H9 (cell line): ENCODE measurements around the gene KCNN3. TPM values are rescaled to one million over a fixed set of nuclear protein-coding genes. Genes with fewer than 3 reads are reported as not detected.

Experiments used
- DNase-seq: peaks from one replicate; pipeline ENCODE4 v3.0.0-alpha.2; 2017
- H2AFZ ChIP-seq: one replicate; pipeline ENCODE4 v1.6.1; 2013; ENCODE audit warnings: mild to moderate bottlenecking, low read length, control low read depth, moderate library complexity
- H2AK5ac ChIP-seq: 2 replicates; pipeline ENCODE4 v1.6.1; 2013; ENCODE audit warnings: low read length, control low read depth, mixed read lengths; ENCODE audit not compliant: insufficient read length
- H2BK120ac ChIP-seq: one replicate; pipeline ENCODE4 v1.6.1; 2013; ENCODE audit warnings: low read depth, mild to moderate bottlenecking, low read length, control low read depth, inconsistent platforms; ENCODE audit not compliant: poor library complexity, severe bottlenecking
- H2BK12ac ChIP-seq: 2 replicates; pipeline ENCODE4 v1.6.1; 2013; ENCODE audit warnings: low read length, control low read depth, mixed read lengths, low read depth; ENCODE audit not compliant: insufficient read length
- H2BK15ac ChIP-seq: 2 replicates; pipeline ENCODE4 v1.6.1; 2013; ENCODE audit warnings: low read depth, low read length, control low read depth
- H2BK20ac ChIP-seq: one replicate; pipeline ENCODE4 v1.6.1; 2013; ENCODE audit warnings: low read depth, mild to moderate bottlenecking, low read length, control low read depth, inconsistent platforms; ENCODE audit not compliant: poor library complexity, severe bottlenecking
- H2BK5ac ChIP-seq: 2 replicates; pipeline ENCODE4 v1.6.1; 2013; ENCODE audit warnings: low read length, control low read depth, mixed read lengths; ENCODE audit not compliant: insufficient read length
- H3K14ac ChIP-seq: 2 replicates; pipeline ENCODE4 v1.6.1; 2013; ENCODE audit warnings: low read length, control low read depth; ENCODE audit not compliant: insufficient read depth
- H3K18ac ChIP-seq: 2 replicates; pipeline ENCODE4 v1.6.1; 2013; ENCODE audit warnings: low read depth, mild to moderate bottlenecking, mixed read lengths, low read length, control low read depth; ENCODE audit not compliant: insufficient read length
- H3K23ac ChIP-seq: 2 replicates; pipeline ENCODE4 v1.6.1; 2013; ENCODE audit warnings: low read length, control low read depth, mixed read lengths, low read depth; ENCODE audit not compliant: insufficient read length
- H3K23me2 ChIP-seq: 2 replicates; pipeline ENCODE4 v1.6.1; 2013; ENCODE audit warnings: low read depth, mild to moderate bottlenecking, mixed read lengths, low read length, control low read depth; ENCODE audit not compliant: insufficient read length, poor library complexity, severe bottlenecking
- H3K27ac ChIP-seq: 2 replicates; pipeline ENCODE4 v1.5.1; 2013; ENCODE audit warnings: low read length, control low read depth, mixed read lengths, low read depth; ENCODE audit not compliant: insufficient read length
- H3K27me3 ChIP-seq: 2 replicates; pipeline ENCODE4 v1.6.1; 2013; ENCODE audit warnings: low read length, control low read depth, inconsistent platforms; ENCODE audit not compliant: insufficient read depth
- H3K4ac ChIP-seq: 2 replicates; pipeline ENCODE4 v1.6.1; 2013; ENCODE audit warnings: low read depth, mild to moderate bottlenecking, control low read depth, inconsistent platforms, low read length, moderate library complexity
- H3K4me1 ChIP-seq: 2 replicates; pipeline ENCODE4 v1.6.1; 2013; ENCODE audit warnings: low read length, control low read depth, inconsistent platforms; ENCODE audit not compliant: insufficient read depth
- H3K4me2 ChIP-seq: 2 replicates; pipeline ENCODE4 v1.6.1; 2013; ENCODE audit warnings: low read length, control low read depth, mixed read lengths; ENCODE audit not compliant: insufficient read length, insufficient read depth
- H3K56ac ChIP-seq: 2 replicates; pipeline ENCODE4 v1.6.1; 2013; ENCODE audit warnings: low read depth, mild to moderate bottlenecking, mixed read lengths, low read length, control low read depth; ENCODE audit not compliant: insufficient read length
- H3K79me1 ChIP-seq: 2 replicates; pipeline ENCODE4 v1.6.1; 2013; ENCODE audit warnings: low read depth, mild to moderate bottlenecking, moderate library complexity, low read length, control low read depth, inconsistent platforms; ENCODE audit not compliant: insufficient read depth, poor library complexity, severe bottlenecking
- H3K79me2 ChIP-seq: 2 replicates; pipeline ENCODE4 v1.6.1; 2013; ENCODE audit warnings: low read length, control low read depth, inconsistent platforms; ENCODE audit not compliant: insufficient read depth
- H3K9ac ChIP-seq: 2 replicates; pipeline ENCODE4 v1.6.1; 2013; ENCODE audit warnings: low read length, control low read depth, mixed read lengths; ENCODE audit not compliant: insufficient read length; ENCODE audit errors: extremely low read depth
- H3K9me3 ChIP-seq: one replicate; pipeline ENCODE4 v1.6.1; 2013; ENCODE audit warnings: low read depth, low read length, inconsistent platforms; ENCODE audit not compliant: control insufficient read depth
- H3T11ph ChIP-seq: one replicate; pipeline ENCODE4 v1.6.1; 2013; ENCODE audit warnings: mild to moderate bottlenecking, low read length, control low read depth, inconsistent platforms
- H4K20me1 ChIP-seq: one replicate; pipeline ENCODE4 v1.6.1; 2013; ENCODE audit not compliant: control insufficient read depth, insufficient read length, insufficient read depth
- H4K5ac ChIP-seq: 2 replicates; pipeline ENCODE4 v1.6.1; 2013; ENCODE audit warnings: low read depth, mild to moderate bottlenecking, mixed read lengths, low read length, control low read depth; ENCODE audit not compliant: insufficient read length
- H4K8ac ChIP-seq: replicated peaks from 2 replicates; pipeline ENCODE4 v1.6.1; 2013; ENCODE audit warnings: low read length, control low read depth, mixed read lengths, low read depth; ENCODE audit not compliant: insufficient read length
- H4K91ac ChIP-seq: 2 replicates; pipeline ENCODE4 v1.6.1; 2013; ENCODE audit warnings: low read depth, mild to moderate bottlenecking, moderate library complexity, mixed read lengths, low read length, control low read depth; ENCODE audit not compliant: insufficient read length
- H3K27ac Mint-ChIP-seq, 3 experiments: 2 replicates in 2 of 3; 3 replicates in 1 of 3; pipeline ENCODE4 v1.8.0; 2020 to 2021; ENCODE audit warnings: mixed read lengths in 3 of 3, mild to moderate bottlenecking in 1 of 3, moderate library complexity in 1 of 3
- H3K27me3 Mint-ChIP-seq: 2 replicates; pipeline ENCODE4 v1.8.0; 2021; ENCODE audit warnings: low read depth, mild to moderate bottlenecking, moderate library complexity, mixed read lengths
- H3K36me3 Mint-ChIP-seq, 3 experiments: 2 replicates in 2 of 3; 3 replicates in 1 of 3; pipeline ENCODE4 v1.8.0; 2020 to 2021; ENCODE audit warnings: low read depth in 3 of 3, mixed read lengths in 3 of 3; ENCODE audit not compliant: insufficient read depth in 1 of 3
- H3K4me1 Mint-ChIP-seq, 2 experiments: 2 replicates each; pipeline ENCODE4 v1.8.0; 2020; ENCODE audit warnings: mixed read lengths in 2 of 2
- H3K4me3 Mint-ChIP-seq, 2 experiments: 2 replicates in 1 of 2; 3 replicates in 1 of 2; pipeline ENCODE4 v1.8.0; 2020 to 2021; ENCODE audit warnings: mild to moderate bottlenecking in 2 of 2, mixed read lengths in 2 of 2, moderate library complexity in 1 of 2
- H3K9me3 Mint-ChIP-seq, 2 experiments: 2 replicates in 1 of 2; 3 replicates in 1 of 2; pipeline ENCODE4 v1.8.0; 2020; ENCODE audit warnings: mild to moderate bottlenecking in 2 of 2, mixed read lengths in 2 of 2, moderate library complexity in 1 of 2
- WGBS: extraction: QIAGEN DNeasy Blood & Tissue Kit; methylation state at CpG from one replicate; pipeline ENCODE4 v1.1.7; 2013; ENCODE audit warnings: missing lambda C conversion rate, low lambda C conversion rate, mixed read lengths; ENCODE audit not compliant: insufficient read length; ENCODE audit errors: extremely low coverage; 5-methylcytosine and 5-hydroxymethylcytosine counted together
- total RNA-seq: library from RNA; stranded (reverse); gene quantifications from 2 replicates; pipeline ENCODE4 v1.2.1, GENCODE V29; 2021
- TF ChIP-seq, protein P1 (sequence below): fragments of 200-600 bp; sonication (generic); conservative IDR thresholded peaks from 3 replicates; pipeline ENCODE4 v1.8.0; 2021; ENCODE audit warnings: antibody characterized with exemption, mild to moderate bottlenecking

Gene KCNN3
- total RNA-seq, 1 experiment from 2014 or later: 0.83 TPM

DNA sequence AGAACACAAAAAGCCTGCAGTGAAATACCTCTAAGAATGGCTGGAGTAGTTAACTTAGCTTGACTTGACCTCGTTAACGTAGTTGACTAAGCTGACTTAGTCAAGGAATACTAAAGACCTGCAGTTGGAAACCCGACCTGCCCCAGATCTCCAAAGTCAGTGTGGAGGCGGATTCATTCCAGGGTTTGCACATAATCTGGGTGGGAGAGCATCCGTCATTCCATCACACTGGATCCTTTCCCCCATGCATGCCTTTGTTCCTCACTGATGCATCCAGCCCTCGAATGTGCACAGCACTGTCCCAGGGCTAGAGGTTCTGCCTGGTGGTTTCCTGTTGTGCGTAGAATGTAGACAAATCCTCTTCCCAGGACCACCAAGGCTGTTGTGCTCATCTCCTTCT, 76.4 kb downstream of the KCNN3 start:
- H3K4me3 Mint-ChIP-seq: no peak overlapping the region
- Histone ChIP-seq H3K23me2 (no peaks in the 10 kb centered on the region), H3K79me2 (no peaks in the 10 kb centered on the region), H3K4me1 (no peaks in the 10 kb centered on the region), H4K91ac (no peak overlapping the region), H2BK5ac (no peak overlapping the region), H3K9ac (no peak overlapping the region), H3K27ac (no peak overlapping the region), H3K79me1 (no peaks in the 10 kb centered on the region), H2BK12ac (no peak overlapping the region), H2BK20ac (no peak overlapping the region), H3T11ph (no peak overlapping the region), H3K56ac (no peak overlapping the region), H4K20me1 (no peaks in the 10 kb centered on the region), H2BK120ac (no peak overlapping the region), H3K14ac (no peak overlapping the region), H3K4me2 (no peak overlapping the region), H4K8ac (no peak overlapping the region), H4K5ac (no peak overlapping the region), H3K9me3 (no peaks in the 10 kb centered on the region), H3K4ac (no peak overlapping the region), H2AFZ (no peak overlapping the region), H2AK5ac (no peak overlapping the region), H3K18ac (no peak overlapping the region), H2BK15ac (no peak overlapping the region), H3K27me3 (no peaks in the 10 kb centered on the region), H3K23ac (no peak overlapping the region)
- H3K4me1 Mint-ChIP-seq: peaks cover 5% of the 10 kb centered on the region in 2 experiments; a peak in 3 of 4 replicates
- H3K36me3 Mint-ChIP-seq: no peaks in the 10 kb centered on the region
- no peak overlapping the region for H3K27ac Mint-ChIP-seq
- peaks cover 8% of the 10 kb centered on the region for H3K27me3 Mint-ChIP-seq
- DNase-seq: no peak
- H3K9me3 Mint-ChIP-seq: no peaks in the 10 kb centered on the region
- WGBS: no CpG with 5 or more reads among the region's 7 CpGs
- TF ChIP-seq, protein P1, sequence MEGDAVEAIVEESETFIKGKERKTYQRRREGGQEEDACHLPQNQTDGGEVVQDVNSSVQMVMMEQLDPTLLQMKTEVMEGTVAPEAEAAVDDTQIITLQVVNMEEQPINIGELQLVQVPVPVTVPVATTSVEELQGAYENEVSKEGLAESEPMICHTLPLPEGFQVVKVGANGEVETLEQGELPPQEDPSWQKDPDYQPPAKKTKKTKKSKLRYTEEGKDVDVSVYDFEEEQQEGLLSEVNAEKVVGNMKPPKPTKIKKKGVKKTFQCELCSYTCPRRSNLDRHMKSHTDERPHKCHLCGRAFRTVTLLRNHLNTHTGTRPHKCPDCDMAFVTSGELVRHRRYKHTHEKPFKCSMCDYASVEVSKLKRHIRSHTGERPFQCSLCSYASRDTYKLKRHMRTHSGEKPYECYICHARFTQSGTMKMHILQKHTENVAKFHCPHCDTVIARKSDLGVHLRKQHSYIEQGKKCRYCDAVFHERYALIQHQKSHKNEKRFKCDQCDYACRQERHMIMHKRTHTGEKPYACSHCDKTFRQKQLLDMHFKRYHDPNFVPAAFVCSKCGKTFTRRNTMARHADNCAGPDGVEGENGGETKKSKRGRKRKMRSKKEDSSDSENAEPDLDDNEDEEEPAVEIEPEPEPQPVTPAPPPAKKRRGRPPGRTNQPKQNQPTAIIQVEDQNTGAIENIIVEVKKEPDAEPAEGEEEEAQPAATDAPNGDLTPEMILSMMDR: no peak
